Panc1 (cell line): ENCODE results near the gene SHANK1. TPM values are rescaled to one million over a fixed set of nuclear protein-coding genes. Genes with fewer than 3 reads are reported as not detected.

ENCODE experiments used
- ATAC-seq: fragments of 200-7000 bp; cut with Tn5 transposase; 2 replicates; pipeline ENCODE4 v1.9.1; 2020; ENCODE audit warnings: mild to moderate bottlenecking, moderate library complexity
- BruUV-seq: library from RNA; stranded (reverse); fragments of 400-500 nt; replicated peaks from 2 replicates; lab custom pipeline; 2021; lab: Mats Ljungman, UMichigan
- CTCF ChIA-PET: fragments of 300-600 bp; sonication (Branson Sonifier 250); formaldehyde crosslinking; loops from one replicate; lab custom pipeline; 2022; ENCODE audit warnings: antibody characterized with exemption; lab: Charles Lee
- POLR2A ChIA-PET: fragments of 300-600 bp; sonication (Branson Sonifier 250); formaldehyde crosslinking; loops from one replicate; lab custom pipeline; 2022; ENCODE audit warnings: antibody characterized with exemption; lab: Charles Lee
- DNase-seq: peaks from one replicate; pipeline ENCODE4 v3.0.0-alpha.2; 2010; ENCODE audit warnings: low read depth, low spot score
- H3K27ac ChIP-seq: 2 replicates; pipeline ENCODE4 v1.5.1; 2011; ENCODE audit warnings: mild to moderate bottlenecking, low read length, inconsistent platforms
- H3K27me3 ChIP-seq: fragments of 200-500 bp; sonication (Bioruptor generic); 2 replicates; pipeline ENCODE4 v1.6.0; 2014; ENCODE audit warnings: low read length, inconsistent platforms; ENCODE audit not compliant: control insufficient read depth, insufficient read depth
- H3K36me3 ChIP-seq: fragments of 200-500 bp; sonication (Bioruptor generic); 2 replicates; pipeline ENCODE4 v1.5.1; 2014; ENCODE audit warnings: inconsistent platforms, mild to moderate bottlenecking, low read length, moderate library complexity; ENCODE audit not compliant: control insufficient read depth, insufficient read depth
- H3K4me1 ChIP-seq: 2 replicates; pipeline ENCODE4 v1.5.1; 2011; ENCODE audit warnings: inconsistent platforms, mild to moderate bottlenecking, low read length, moderate library complexity; ENCODE audit not compliant: control insufficient read depth, insufficient read depth
- H3K4me3 ChIP-seq, 2 experiments: 2 replicates each; pipeline ENCODE4 v1.5.1; 2011 to 2012; ENCODE audit warnings: low read depth in 2 of 2, low read length in 2 of 2, mild to moderate bottlenecking in 2 of 2, inconsistent platforms in 1 of 2, moderate library complexity in 1 of 2
- H3K9me3 ChIP-seq: fragments of 200-500 bp; sonication (Bioruptor generic); 2 replicates; pipeline ENCODE4 v1.5.1; 2014; ENCODE audit warnings: low read depth, mild to moderate bottlenecking, inconsistent platforms, low read length, moderate library complexity; ENCODE audit not compliant: control insufficient read depth, insufficient read depth
- POLR2AphosphoS5 ChIP-seq: IDR thresholded peaks from 2 replicates; pipeline ENCODE4 v1.6.1; 2012; ENCODE audit warnings: mild to moderate bottlenecking, low read depth, low read length, moderate library complexity
- SIN3A ChIP-seq: IDR thresholded peaks from 2 replicates; pipeline ENCODE4 v1.6.1; 2012; ENCODE audit warnings: low read depth, mild to moderate bottlenecking, low read length, moderate library complexity, borderline replicate concordance; ENCODE audit not compliant: insufficient read depth
- TCF7L2 ChIP-seq: IDR thresholded peaks from 2 replicates; pipeline ENCODE4 v1.6.1; 2011; ENCODE audit warnings: mild to moderate bottlenecking, low read depth, low read length, inconsistent platforms
- in situ Hi-C: cut with HindIII; loops from 2 replicates; pipeline ENCODE4 v1.10.0; 2016; ENCODE audit warnings: low sequenced_read_pairs, low pct_unique_long_range_greater_than_20kb
- intact Hi-C: fragments of 100-400 bp; cut with micrococcal nuclease; formaldehyde crosslinking; loops from one replicate; pipeline ENCODE4 v1.10.0; 2022; ENCODE audit not compliant: unreplicated experiment
- total RNA-seq: library from RNA; stranded (reverse); gene quantifications from one replicate; pipeline ENCODE4 v1.2.1, GENCODE V29; 2021; ENCODE audit not compliant: unreplicated experiment
- TF ChIP-seq, protein P1 (sequence below): fragments of 450-650 bp; IDR thresholded peaks from 2 replicates; pipeline ENCODE4 v1.5.1; 2017; ENCODE audit warnings: mild to moderate bottlenecking
- TF ChIP-seq, protein P2 (sequence below), 2 experiments: IDR thresholded peaks; 2 replicates each; pipeline ENCODE4 v1.6.1; 2011 to 2012; ENCODE audit warnings: low read depth in 2 of 2, control low read depth in 1 of 2, low read length in 1 of 2, mild to moderate bottlenecking in 1 of 2, moderate library complexity in 1 of 2; ENCODE audit not compliant: insufficient read depth in 1 of 2

Gene SHANK1
- total RNA-seq, 1 experiment from 2014 or later = not detected

DNA sequence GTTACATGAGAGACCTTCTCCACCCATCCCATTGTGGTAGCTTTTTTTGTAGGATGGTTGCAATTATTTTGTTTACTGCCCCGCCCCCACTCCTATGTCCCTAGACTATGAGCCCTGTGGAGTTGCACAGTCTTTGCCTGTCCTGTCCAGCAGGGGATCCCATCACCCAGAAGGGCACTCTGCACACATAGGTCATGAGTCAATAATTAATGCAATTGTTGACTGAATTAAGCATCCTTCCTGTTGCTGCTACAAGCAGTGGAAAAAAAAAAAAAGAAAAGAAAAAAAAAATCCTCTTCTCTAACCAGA lies 56.2 kb downstream of the SHANK1 start:
- ChIA-PET POLR2A (no interaction called here), CTCF (no interaction called here)
- H3K4me1 ChIP-seq = no peaks in the 10 kb centered on the region
- H3K27ac ChIP-seq = no peak overlapping the region
- TF ChIP-seq POLR2AphosphoS5 (no peak), TCF7L2 (no peak), SIN3A (no peak)
- TF ChIP-seq, protein P1, sequence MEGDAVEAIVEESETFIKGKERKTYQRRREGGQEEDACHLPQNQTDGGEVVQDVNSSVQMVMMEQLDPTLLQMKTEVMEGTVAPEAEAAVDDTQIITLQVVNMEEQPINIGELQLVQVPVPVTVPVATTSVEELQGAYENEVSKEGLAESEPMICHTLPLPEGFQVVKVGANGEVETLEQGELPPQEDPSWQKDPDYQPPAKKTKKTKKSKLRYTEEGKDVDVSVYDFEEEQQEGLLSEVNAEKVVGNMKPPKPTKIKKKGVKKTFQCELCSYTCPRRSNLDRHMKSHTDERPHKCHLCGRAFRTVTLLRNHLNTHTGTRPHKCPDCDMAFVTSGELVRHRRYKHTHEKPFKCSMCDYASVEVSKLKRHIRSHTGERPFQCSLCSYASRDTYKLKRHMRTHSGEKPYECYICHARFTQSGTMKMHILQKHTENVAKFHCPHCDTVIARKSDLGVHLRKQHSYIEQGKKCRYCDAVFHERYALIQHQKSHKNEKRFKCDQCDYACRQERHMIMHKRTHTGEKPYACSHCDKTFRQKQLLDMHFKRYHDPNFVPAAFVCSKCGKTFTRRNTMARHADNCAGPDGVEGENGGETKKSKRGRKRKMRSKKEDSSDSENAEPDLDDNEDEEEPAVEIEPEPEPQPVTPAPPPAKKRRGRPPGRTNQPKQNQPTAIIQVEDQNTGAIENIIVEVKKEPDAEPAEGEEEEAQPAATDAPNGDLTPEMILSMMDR = no peak
- TF ChIP-seq, protein P2, sequence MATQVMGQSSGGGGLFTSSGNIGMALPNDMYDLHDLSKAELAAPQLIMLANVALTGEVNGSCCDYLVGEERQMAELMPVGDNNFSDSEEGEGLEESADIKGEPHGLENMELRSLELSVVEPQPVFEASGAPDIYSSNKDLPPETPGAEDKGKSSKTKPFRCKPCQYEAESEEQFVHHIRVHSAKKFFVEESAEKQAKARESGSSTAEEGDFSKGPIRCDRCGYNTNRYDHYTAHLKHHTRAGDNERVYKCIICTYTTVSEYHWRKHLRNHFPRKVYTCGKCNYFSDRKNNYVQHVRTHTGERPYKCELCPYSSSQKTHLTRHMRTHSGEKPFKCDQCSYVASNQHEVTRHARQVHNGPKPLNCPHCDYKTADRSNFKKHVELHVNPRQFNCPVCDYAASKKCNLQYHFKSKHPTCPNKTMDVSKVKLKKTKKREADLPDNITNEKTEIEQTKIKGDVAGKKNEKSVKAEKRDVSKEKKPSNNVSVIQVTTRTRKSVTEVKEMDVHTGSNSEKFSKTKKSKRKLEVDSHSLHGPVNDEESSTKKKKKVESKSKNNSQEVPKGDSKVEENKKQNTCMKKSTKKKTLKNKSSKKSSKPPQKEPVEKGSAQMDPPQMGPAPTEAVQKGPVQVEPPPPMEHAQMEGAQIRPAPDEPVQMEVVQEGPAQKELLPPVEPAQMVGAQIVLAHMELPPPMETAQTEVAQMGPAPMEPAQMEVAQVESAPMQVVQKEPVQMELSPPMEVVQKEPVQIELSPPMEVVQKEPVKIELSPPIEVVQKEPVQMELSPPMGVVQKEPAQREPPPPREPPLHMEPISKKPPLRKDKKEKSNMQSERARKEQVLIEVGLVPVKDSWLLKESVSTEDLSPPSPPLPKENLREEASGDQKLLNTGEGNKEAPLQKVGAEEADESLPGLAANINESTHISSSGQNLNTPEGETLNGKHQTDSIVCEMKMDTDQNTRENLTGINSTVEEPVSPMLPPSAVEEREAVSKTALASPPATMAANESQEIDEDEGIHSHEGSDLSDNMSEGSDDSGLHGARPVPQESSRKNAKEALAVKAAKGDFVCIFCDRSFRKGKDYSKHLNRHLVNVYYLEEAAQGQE (IDR thresholded peaks at IDR 0.05; ENCODE audit: insufficient read depth in 1 of 2, low read depth in 2 of 2, low read length in 1 of 2) = no peak
- 0 out of 2 replicates have a peak, but pooled peaks have one; percentile 50 for ATAC-seq
- no peak for DNase-seq
- peaks cover 2% of the 10 kb centered on the region; the same call in 1 of the 2 replicates for H3K36me3 ChIP-seq
- in situ Hi-C loops (no loop called here), intact Hi-C loops (no loop called here)
- no peaks in the 10 kb centered on the region for H3K9me3 ChIP-seq
- no TSS peak for BruUV-seq
- no peaks in the 10 kb centered on the region for H3K27me3 ChIP-seq
- H3K4me3 ChIP-seq = no peak overlapping the region

DNA sequence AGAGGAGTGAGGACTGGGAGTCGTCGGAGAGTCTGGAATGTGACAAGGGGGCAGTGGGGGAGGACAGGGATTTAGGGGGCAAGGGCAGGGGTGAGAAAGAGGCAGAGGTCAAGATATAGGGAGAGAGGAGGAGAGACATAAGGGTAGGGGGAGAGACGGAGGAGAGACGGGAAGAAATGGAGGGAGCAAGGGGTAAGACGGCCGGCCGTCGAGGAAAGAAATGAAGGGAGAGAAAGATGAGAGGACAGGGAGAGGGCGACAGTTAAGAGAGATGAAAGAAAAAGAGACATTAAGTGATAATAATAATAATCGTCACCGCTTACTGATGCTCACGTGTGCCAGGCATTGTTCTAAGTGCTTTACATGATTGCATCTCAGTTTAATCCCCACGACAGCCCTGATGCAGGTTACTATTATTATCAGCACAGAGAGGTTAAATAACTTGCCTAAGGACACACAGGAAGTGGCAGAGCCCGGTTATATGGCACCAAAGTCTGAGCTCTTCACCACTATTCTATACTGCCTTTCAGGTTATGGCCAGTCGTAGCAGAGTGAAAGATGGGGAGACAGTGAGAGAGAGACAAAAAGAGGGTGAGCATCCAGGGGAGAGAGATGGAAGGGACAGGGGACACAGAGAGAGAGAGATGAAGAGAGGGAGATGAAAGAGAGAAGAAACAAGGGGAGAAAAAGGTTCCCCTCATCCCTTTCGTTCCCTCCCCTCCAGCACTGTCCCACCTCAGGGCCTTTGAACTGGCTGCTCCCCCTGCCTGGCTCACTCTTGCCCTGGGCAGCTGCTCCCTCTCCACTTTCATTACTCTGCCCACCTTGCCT lies 56.7 kb downstream of the SHANK1 start:
- DNase-seq (no peak), ATAC-seq (no peak)
- H3K4me3 ChIP-seq = no peak overlapping the region
- no peaks in the 10 kb centered on the region for H3K9me3 ChIP-seq
- intact Hi-C loops (no loop called here), in situ Hi-C loops (no loop called here)
- H3K27ac ChIP-seq = no peak overlapping the region
- POLR2A ChIA-PET = no interaction called here
- H3K36me3 ChIP-seq = peaks cover 2% of the 10 kb centered on the region; the same call in 1 of the 2 replicates
- H3K27me3 ChIP-seq = no peaks in the 10 kb centered on the region
- no peak for TF ChIP-seq SIN3A
- no peak for TF ChIP-seq POLR2AphosphoS5
- TF ChIP-seq, protein P2 (IDR thresholded peaks at IDR 0.05; ENCODE audit: insufficient read depth in 1 of 2, low read depth in 2 of 2, low read length in 1 of 2) = no peak
- TF ChIP-seq, protein P1 = no peak
- TF ChIP-seq TCF7L2 = no peak
- CTCF ChIA-PET = no interaction called here
- BruUV-seq = no TSS peak
- no peaks in the 10 kb centered on the region for H3K4me1 ChIP-seq
